Vagina (tissue), 2 donors: ENCODE data around the gene THSD7A. TPM values are rescaled to one million over a fixed set of nuclear protein-coding genes. Genes with fewer than 3 reads are reported as not detected.

ENCODE experiments used
- DNase-seq, 2 donors: peaks; one replicate each; pipeline ENCODE4 v3.0.0-alpha.2; 2017; ENCODE audit errors: extremely low spot score in 2 of 2
- H3K27ac ChIP-seq: fragments of 200-600 bp; sonication (generic); one replicate; pipeline ENCODE4 v1.5.1; 2019
- H3K27me3 ChIP-seq: fragments of 200-600 bp; sonication (generic); one replicate; pipeline ENCODE4 v1.5.1; 2019
- H3K36me3 ChIP-seq, 2 donors: fragments of 200-600 bp; sonication (generic); one replicate each; pipeline ENCODE4 v1.5.1; 2017 to 2019
- H3K4me1 ChIP-seq: fragments of 200-600 bp; sonication (generic); one replicate; pipeline ENCODE4 v1.5.1; 2019
- H3K4me3 ChIP-seq, 2 donors: fragments of 200-600 bp; sonication (generic); 1 replicate in 1 of 2; 2 replicates in 1 of 2; pipeline ENCODE4 v1.5.1; 2016 to 2019
- H3K9me3 ChIP-seq: fragments of 200-600 bp; sonication (generic); one replicate; pipeline ENCODE4 v1.5.1; 2019
- POLR2A ChIP-seq, 2 donors: fragments of 450-650 bp; IDR thresholded peaks; one replicate each; pipeline ENCODE4 v1.6.1; 2017; ENCODE audit warnings: antibody characterized with exemption in 2 of 2, mild to moderate bottlenecking in 2 of 2, moderate library complexity in 2 of 2
- POLR2AphosphoS5 ChIP-seq, 2 donors: sonication (generic); formaldehyde crosslinking; IDR thresholded peaks; one replicate each; pipeline ENCODE4 v1.9.0; 2017; ENCODE audit warnings: antibody characterized with exemption in 2 of 2, mild to moderate bottlenecking in 2 of 2, low read depth in 1 of 2; ENCODE audit not compliant: insufficient read depth in 1 of 2
- intact Hi-C: fragments of 100-400 bp; cut with DNase I; formaldehyde crosslinking; loops from one replicate; pipeline ENCODE4 v1.15.1; 2023
- total RNA-seq: library from RNA; depleted of rRNA; stranded (reverse); fragments of >200 nt; gene quantifications from one replicate; pipeline ENCODE4 v1.2.3, GENCODE V29; 2016
- TF ChIP-seq, protein P1 (sequence below), 3 experiments: fragments of 450-650 bp in 2 of 3; fragments of 200-600 bp in 1 of 3; sonication (generic) in 1 of 3; IDR thresholded peaks; one replicate each; pipeline ENCODE4 v1.5.1; 2017 to 2019; ENCODE audit warnings: antibody characterized with exemption in 3 of 3, mild to moderate bottlenecking in 2 of 3, moderate library complexity in 2 of 3

The THSD7A gene
- total RNA-seq, 1 donor from 2014 or later = 9.3 TPM

DNA sequence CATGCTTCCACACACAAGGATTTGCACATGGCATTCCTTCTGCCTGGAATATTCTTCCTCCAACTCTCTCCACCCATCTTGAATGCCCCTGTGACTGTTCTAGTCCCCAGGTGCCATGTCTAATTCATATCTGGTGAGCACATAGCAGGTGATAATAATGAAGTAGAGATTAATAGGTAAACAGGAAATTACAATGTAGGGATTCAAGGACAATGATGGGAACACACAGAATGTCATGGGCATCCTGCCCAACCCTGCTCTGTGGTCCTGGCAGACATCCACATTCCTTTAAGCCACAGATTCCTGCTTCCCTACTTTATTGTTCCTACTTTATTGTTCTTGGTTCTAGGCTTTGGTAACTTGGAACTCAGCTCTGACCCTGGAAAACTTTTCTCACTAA lies 115.8 kb downstream of the THSD7A start:
- Histone ChIP-seq H3K9me3 (no peaks in the 10 kb centered on the region), H3K4me1 (no peaks in the 10 kb centered on the region), H3K36me3 (no peaks in the 10 kb centered on the region), H3K27me3 (no peaks in the 10 kb centered on the region), H3K4me3 (no peak overlapping the region), H3K27ac (no peak overlapping the region)
- TF ChIP-seq POLR2A (IDR thresholded peaks at IDR 0.05) = no peak
- TF ChIP-seq, protein P1, sequence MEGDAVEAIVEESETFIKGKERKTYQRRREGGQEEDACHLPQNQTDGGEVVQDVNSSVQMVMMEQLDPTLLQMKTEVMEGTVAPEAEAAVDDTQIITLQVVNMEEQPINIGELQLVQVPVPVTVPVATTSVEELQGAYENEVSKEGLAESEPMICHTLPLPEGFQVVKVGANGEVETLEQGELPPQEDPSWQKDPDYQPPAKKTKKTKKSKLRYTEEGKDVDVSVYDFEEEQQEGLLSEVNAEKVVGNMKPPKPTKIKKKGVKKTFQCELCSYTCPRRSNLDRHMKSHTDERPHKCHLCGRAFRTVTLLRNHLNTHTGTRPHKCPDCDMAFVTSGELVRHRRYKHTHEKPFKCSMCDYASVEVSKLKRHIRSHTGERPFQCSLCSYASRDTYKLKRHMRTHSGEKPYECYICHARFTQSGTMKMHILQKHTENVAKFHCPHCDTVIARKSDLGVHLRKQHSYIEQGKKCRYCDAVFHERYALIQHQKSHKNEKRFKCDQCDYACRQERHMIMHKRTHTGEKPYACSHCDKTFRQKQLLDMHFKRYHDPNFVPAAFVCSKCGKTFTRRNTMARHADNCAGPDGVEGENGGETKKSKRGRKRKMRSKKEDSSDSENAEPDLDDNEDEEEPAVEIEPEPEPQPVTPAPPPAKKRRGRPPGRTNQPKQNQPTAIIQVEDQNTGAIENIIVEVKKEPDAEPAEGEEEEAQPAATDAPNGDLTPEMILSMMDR (IDR thresholded peaks at IDR 0.05) = no peak
- TF ChIP-seq POLR2AphosphoS5 (IDR thresholded peaks at IDR 0.05; ENCODE audit: insufficient read depth in 1 of 2, low read depth in 1 of 2) = no peak
- no peak for DNase-seq
- intact Hi-C loops = no loop called here

- no peaks in the 10 kb centered on the region for H3K4me1 ChIP-seq
- TF ChIP-seq, protein P1 (IDR thresholded peaks at IDR 0.05) = no peak
- TF ChIP-seq POLR2A (IDR thresholded peaks at IDR 0.05) (no peak), POLR2AphosphoS5 (IDR thresholded peaks at IDR 0.05; ENCODE audit: insufficient read depth in 1 of 2, low read depth in 1 of 2) (no peak)
Measured at GRCh38 chr7:11714676-11715075, 117.3 kb downstream of the THSD7A start.

DNA sequence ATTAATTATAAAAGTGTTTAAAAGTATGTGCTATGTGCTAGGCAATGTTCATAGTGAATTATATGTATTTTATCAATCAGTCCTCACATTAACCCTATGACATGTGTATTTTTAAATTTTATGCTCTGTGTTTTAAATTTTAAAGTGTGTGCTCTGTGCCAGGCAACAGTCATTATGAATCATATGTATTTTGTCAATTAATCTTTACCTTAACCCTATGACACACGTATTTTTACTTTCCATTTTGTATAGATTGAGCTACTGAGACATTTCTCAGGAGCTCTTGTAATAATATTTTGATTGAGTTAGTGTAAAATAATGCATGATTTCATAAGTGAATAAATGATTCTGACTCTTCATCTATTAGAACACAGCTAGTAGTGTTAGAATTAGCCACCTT lies 117.8 kb downstream of the THSD7A start:
- TF ChIP-seq POLR2AphosphoS5 (IDR thresholded peaks at IDR 0.05; ENCODE audit: insufficient read depth in 1 of 2, low read depth in 1 of 2) (no peak), POLR2A (IDR thresholded peaks at IDR 0.05) (no peak)
- TF ChIP-seq, protein P1 (IDR thresholded peaks at IDR 0.05) = no peak
- Histone ChIP-seq H3K36me3 (no peaks in the 10 kb centered on the region), H3K4me3 (no peak overlapping the region), H3K9me3 (no peaks in the 10 kb centered on the region), H3K27ac (no peak overlapping the region), H3K27me3 (no peaks in the 10 kb centered on the region), H3K4me1 (no peaks in the 10 kb centered on the region)
- DNase-seq = no peak
- intact Hi-C loops = no loop called here

More at GRCh38 chr7:11714676-11715075, 117.3 kb downstream of the THSD7A start:
- Histone ChIP-seq H3K4me3 (no peak overlapping the region), H3K27me3 (no peaks in the 10 kb centered on the region), H3K36me3 (no peaks in the 10 kb centered on the region), H3K27ac (no peak overlapping the region), H3K9me3 (no peaks in the 10 kb centered on the region)
- DNase-seq = no peak
- intact Hi-C loops = no loop called here

DNA sequence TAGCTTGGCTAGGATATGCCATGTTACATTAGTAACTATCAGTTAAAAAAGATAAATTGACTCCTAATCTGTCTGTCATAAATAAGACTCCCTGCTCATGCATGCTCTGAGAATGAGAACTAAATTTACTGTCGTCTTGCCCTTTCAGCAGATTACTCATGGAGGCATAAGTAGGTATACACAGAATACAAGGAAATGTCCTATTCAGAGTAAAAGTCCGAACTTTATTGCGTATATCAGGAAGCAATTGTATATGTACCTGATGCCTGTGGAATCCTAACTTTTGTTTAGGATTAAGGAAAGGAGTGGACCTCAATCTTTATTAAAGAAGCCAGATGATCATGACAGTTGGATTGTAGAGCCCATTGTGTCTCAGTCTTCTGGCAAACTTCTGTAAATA lies 118.6 kb downstream of the THSD7A start:
- DNase-seq = no peak
- Histone ChIP-seq H3K27ac (no peak overlapping the region), H3K9me3 (no peaks in the 10 kb centered on the region), H3K36me3 (no peaks in the 10 kb centered on the region), H3K4me1 (no peaks in the 10 kb centered on the region), H3K27me3 (no peaks in the 10 kb centered on the region), H3K4me3 (no peak overlapping the region)
- TF ChIP-seq POLR2AphosphoS5 (IDR thresholded peaks at IDR 0.05; ENCODE audit: insufficient read depth in 1 of 2, low read depth in 1 of 2) = no peak
- TF ChIP-seq, protein P1 (IDR thresholded peaks at IDR 0.05) = no peak
- TF ChIP-seq POLR2A (IDR thresholded peaks at IDR 0.05) = no peak
- intact Hi-C loops = no loop called here

DNA sequence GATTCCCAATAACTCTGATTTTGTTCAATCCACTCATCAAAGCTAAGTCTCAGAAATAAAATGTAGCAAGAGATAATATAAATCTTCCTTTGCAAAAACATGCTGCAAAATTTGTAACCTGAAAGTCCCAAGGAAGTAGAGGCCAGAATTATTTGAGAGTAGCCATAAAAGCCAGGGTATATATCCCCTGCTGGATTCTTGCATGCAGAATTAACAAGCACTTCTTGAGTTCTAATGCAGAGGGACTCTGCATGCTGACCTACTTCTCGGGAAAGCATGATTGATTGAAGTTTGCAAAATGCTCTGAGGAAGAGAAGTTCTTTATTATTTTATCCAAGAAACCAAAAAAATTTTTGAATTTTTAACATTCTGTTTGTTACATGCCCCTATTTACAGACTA lies 121.6 kb downstream of the THSD7A start:
- no peaks in the 10 kb centered on the region for H3K36me3 ChIP-seq
- no peak overlapping the region for H3K4me3 ChIP-seq
- H3K27ac ChIP-seq = no peak overlapping the region
- H3K4me1 ChIP-seq = no peaks in the 10 kb centered on the region
- no peaks in the 10 kb centered on the region for H3K27me3 ChIP-seq
- no peaks in the 10 kb centered on the region for H3K9me3 ChIP-seq
- no peak for DNase-seq
- TF ChIP-seq POLR2AphosphoS5 (IDR thresholded peaks at IDR 0.05; ENCODE audit: insufficient read depth in 1 of 2, low read depth in 1 of 2) (no peak), POLR2A (IDR thresholded peaks at IDR 0.05) (no peak)
- TF ChIP-seq, protein P1 (IDR thresholded peaks at IDR 0.05) = no peak
- intact Hi-C loops = no loop called here
